Liver (tissue), 9 donors: ENCODE data around the gene GPHA2. TPM values are rescaled to one million over a fixed set of nuclear protein-coding genes. Genes with fewer than 3 reads are reported as not detected.
"Not testable (repeated sequence)": the region's sequence is repeated elsewhere in the genome, so short reads cannot be mapped to it uniquely, and the experiment has no call there.

Source experiments
- DNase-seq: peaks from one replicate; pipeline ENCODE4 v3.0.0-alpha.2; 2017; ENCODE audit warnings: low spot score
- H3K27ac ChIP-seq, 2 donors: one replicate each; pipeline ENCODE4 v1.7.0; 2013; ENCODE audit warnings: inconsistent platforms in 2 of 2, low read length in 2 of 2, control low read depth in 1 of 2, low read depth in 1 of 2, mild to moderate bottlenecking in 1 of 2
- H3K27me3 ChIP-seq, 4 donors: one replicate each; pipeline versions ENCODE4 v1.6.1 to v1.7.0; 2013; ENCODE audit warnings: low read length in 3 of 4, inconsistent platforms in 1 of 4, mild to moderate bottlenecking in 1 of 4, moderate library complexity in 1 of 4; ENCODE audit not compliant: control insufficient read depth in 4 of 4, insufficient read depth in 4 of 4
- H3K36me3 ChIP-seq, 4 donors: one replicate each; pipeline versions ENCODE4 v1.6.1 to v1.7.0; 2013; ENCODE audit warnings: low read length in 3 of 4, mild to moderate bottlenecking in 3 of 4, low read depth in 1 of 4, moderate library complexity in 1 of 4; ENCODE audit not compliant: control insufficient read depth in 4 of 4, insufficient read depth in 3 of 4
- H3K4me1 ChIP-seq, 4 donors: one replicate each; pipeline versions ENCODE4 v1.6.1 to v1.7.0; 2013; ENCODE audit warnings: low read length in 3 of 4, mild to moderate bottlenecking in 3 of 4, moderate library complexity in 1 of 4; ENCODE audit not compliant: control insufficient read depth in 4 of 4, insufficient read depth in 4 of 4
- H3K4me3 ChIP-seq, 3 donors: one replicate each; pipeline versions ENCODE4 v1.6.1 to v1.7.0; 2013; ENCODE audit warnings: low read length in 3 of 3, control low read depth in 1 of 3, low read depth in 1 of 3, mild to moderate bottlenecking in 1 of 3
- H3K9ac ChIP-seq, 2 donors: one replicate each; pipeline ENCODE4 v1.7.0; 2013; ENCODE audit warnings: low read length in 2 of 2, mild to moderate bottlenecking in 2 of 2, moderate library complexity in 2 of 2, control low read depth in 1 of 2, low read depth in 1 of 2
- H3K9me3 ChIP-seq, 4 donors: one replicate each; pipeline versions ENCODE4 v1.6.1 to v1.7.0; 2013; ENCODE audit warnings: low read length in 3 of 4; ENCODE audit not compliant: control insufficient read depth in 4 of 4
- CTCF ChIP-seq: fragments of 150-350 bp; IDR thresholded peaks from 2 replicates; pipeline ENCODE4 v1.5.1; 2017; ENCODE audit warnings: improper control_type of control experiment, low read depth, low read length; ENCODE audit not compliant: missing input control
- EGR1 ChIP-seq, 2 donors: IDR thresholded peaks; 2 replicates each; pipeline ENCODE4 v1.6.1; 2016 to 2018; ENCODE audit warnings: antibody characterized with exemption in 2 of 2, low read depth in 2 of 2
- FOXA1 ChIP-seq: IDR thresholded peaks from 2 replicates; pipeline ENCODE4 v1.6.1; 2016; ENCODE audit warnings: antibody characterized with exemption
- FOXA2 ChIP-seq: IDR thresholded peaks from 2 replicates; pipeline ENCODE4 v1.6.1; 2016; ENCODE audit warnings: antibody characterized with exemption
- GABPA ChIP-seq, 2 donors: IDR thresholded peaks in 1 of 2; conservative IDR thresholded peaks in 1 of 2; 2 replicates each; pipeline ENCODE4 v1.6.1; 2016; ENCODE audit warnings: antibody characterized with exemption in 2 of 2, mild to moderate bottlenecking in 1 of 2, moderate library complexity in 1 of 2
- HNF4A ChIP-seq, 2 donors: conservative IDR thresholded peaks; 2 replicates each; pipeline ENCODE4 v1.6.1; 2016; ENCODE audit warnings: antibody characterized with exemption in 2 of 2, mild to moderate bottlenecking in 2 of 2
- HNF4G ChIP-seq: IDR thresholded peaks from 2 replicates; pipeline ENCODE4 v1.6.1; 2016; ENCODE audit warnings: antibody characterized with exemption
- JUND ChIP-seq, 2 donors: IDR thresholded peaks; 2 replicates each; pipeline ENCODE4 v1.6.1; 2016; ENCODE audit warnings: antibody characterized with exemption in 2 of 2
- MAX ChIP-seq: IDR thresholded peaks from 2 replicates; pipeline ENCODE4 v1.6.1; 2016; ENCODE audit warnings: antibody characterized with exemption
- NR2F2 ChIP-seq: IDR thresholded peaks from 2 replicates; pipeline ENCODE4 v1.6.1; 2016; ENCODE audit warnings: antibody characterized with exemption
- RAD21 ChIP-seq, 2 donors: IDR thresholded peaks; 2 replicates each; pipeline ENCODE4 v1.6.1; 2016; ENCODE audit warnings: antibody characterized with exemption in 2 of 2, mild to moderate bottlenecking in 2 of 2
- REST ChIP-seq: IDR thresholded peaks from 2 replicates; pipeline ENCODE4 v1.6.1; 2016; ENCODE audit warnings: antibody characterized with exemption, mild to moderate bottlenecking
- RXRA ChIP-seq, 2 donors: IDR thresholded peaks; 2 replicates each; pipeline ENCODE4 v1.6.1; 2017 to 2018; ENCODE audit warnings: antibody characterized with exemption in 2 of 2, mild to moderate bottlenecking in 1 of 2
- SP1 ChIP-seq: IDR thresholded peaks from 2 replicates; pipeline ENCODE4 v1.6.1; 2018; ENCODE audit warnings: antibody characterized with exemption, mild to moderate bottlenecking
- TAF1 ChIP-seq: conservative IDR thresholded peaks from 2 replicates; pipeline ENCODE4 v1.6.1; 2016; ENCODE audit warnings: antibody characterized with exemption, mild to moderate bottlenecking
- YY1 ChIP-seq: IDR thresholded peaks from 2 replicates; pipeline ENCODE4 v1.6.1; 2016; ENCODE audit warnings: antibody characterized with exemption, mild to moderate bottlenecking
- WGBS: extraction: QIAGEN DNeasy Blood & Tissue Kit; methylation state at CpG from one replicate; pipeline ENCODE4 v1.1.7; 2013; 5-methylcytosine and 5-hydroxymethylcytosine counted together
- polyA plus RNA-seq, 2 donors: library from polyadenylated mRNA; stranded (reverse) in 1 of 2; unstranded in 1 of 2; fragments of 200-250 nt in 1 of 2; fragments of >200 nt in 1 of 2; fragmentation: Nextera tagmentation in 1 of 2; extraction: Ambion mirVana in 1 of 2; gene quantifications; one replicate each; pipeline versions ENCODE4 v1.2.1 to v1.2.3, GENCODE V29; 2013 to 2015
- total RNA-seq, 2 donors: library from RNA; depleted of rRNA; stranded (reverse); fragments of >200 nt; gene quantifications; one replicate each; pipeline ENCODE4 v1.2.3, GENCODE V29; 2014
- TF ChIP-seq, protein P1 (sequence below): IDR thresholded peaks from 2 replicates; pipeline ENCODE4 v1.6.1; 2016; ENCODE audit warnings: antibody characterized with exemption
- TF ChIP-seq, protein P2 (sequence below): IDR thresholded peaks from 2 replicates; pipeline ENCODE4 v1.6.1; 2016; ENCODE audit warnings: antibody characterized with exemption
- donor health status: healthy.
- donor health status: healthy.
- donor health status: healthy.
- donor health status: healthy.
- donor health status: healthy.

The GPHA2 gene
- total RNA-seq (not detected), polyA plus RNA-seq (not detected)

DNA sequence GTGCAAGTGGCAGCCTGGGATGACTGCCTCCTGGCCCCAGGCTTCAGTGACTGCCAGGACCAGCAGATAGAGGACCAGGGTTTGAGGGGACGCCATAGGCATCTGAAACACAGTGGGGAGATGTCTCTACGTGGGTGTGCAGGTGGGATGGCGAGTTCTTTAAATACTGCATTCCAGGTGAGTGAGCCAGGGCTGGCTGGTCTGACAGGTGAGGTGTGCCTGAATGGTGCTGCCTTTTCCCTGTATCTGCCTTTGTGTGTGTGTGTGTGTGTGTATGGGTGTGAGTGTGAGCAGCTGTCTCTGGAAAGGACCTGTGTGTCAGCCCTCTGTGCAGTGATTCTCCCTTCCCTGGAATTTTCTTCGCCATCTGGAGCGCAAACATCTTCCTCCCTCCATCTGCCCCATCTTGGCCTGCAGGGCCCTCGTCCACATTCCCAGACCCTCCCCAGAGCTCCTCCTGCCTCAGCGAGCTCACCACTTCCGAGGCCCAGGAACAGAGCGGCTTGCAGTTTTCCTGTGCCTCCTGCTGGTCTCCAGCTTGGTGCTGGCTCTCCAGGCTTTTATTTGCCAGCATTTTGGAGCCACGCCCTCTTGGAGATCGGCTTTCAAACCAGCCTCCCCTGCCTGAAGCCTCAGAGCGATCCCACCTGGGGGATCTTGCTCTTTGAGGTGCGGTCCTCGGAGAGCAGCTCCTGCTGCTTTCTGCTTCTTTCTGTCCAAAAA is at the start of gene GPHA2:
TSS of gene GPHA2 (minus strand) at position 535 of the 723 bp plus-strand sequence. CDS start at position 102, 433 bp downstream.
- H3K27me3 ChIP-seq: no peaks in the 10 kb centered on the region
- H3K4me3 ChIP-seq: no peak within 1 kb of the TSS
- no peaks in the 10 kb centered on the region for H3K4me1 ChIP-seq
- no peak within 1 kb of the TSS for H3K9ac ChIP-seq
- DNase-seq: no peak
- peaks cover 5 to 35% (median 13%) of the 10 kb centered on the region in 4 donors for H3K36me3 ChIP-seq
- TF ChIP-seq HNF4A (conservative IDR thresholded peaks at IDR 0.05): no peak
- no peak for TF ChIP-seq EGR1 (IDR thresholded peaks at IDR 0.05; ENCODE audit: low read depth in 2 of 2)
- TF ChIP-seq JUND (IDR thresholded peaks at IDR 0.05): no peak
- TF ChIP-seq MAX: no peak
- TF ChIP-seq REST: no peak
- TF ChIP-seq GABPA (IDR thresholded peaks at IDR 0.05 in 1 of 2, conservative IDR thresholded peaks at IDR 0.05 in 1 of 2): no peak
- TF ChIP-seq RAD21 (IDR thresholded peaks at IDR 0.05): no peak
- TF ChIP-seq RXRA (IDR thresholded peaks at IDR 0.05): no peak
- TF ChIP-seq FOXA1: no peak
- TF ChIP-seq SP1: no peak
- TF ChIP-seq FOXA2: no peak
- TF ChIP-seq CTCF: no peak
- TF ChIP-seq, protein P1, sequence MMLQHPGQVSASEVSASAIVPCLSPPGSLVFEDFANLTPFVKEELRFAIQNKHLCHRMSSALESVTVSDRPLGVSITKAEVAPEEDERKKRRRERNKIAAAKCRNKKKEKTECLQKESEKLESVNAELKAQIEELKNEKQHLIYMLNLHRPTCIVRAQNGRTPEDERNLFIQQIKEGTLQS: no peak
- no peak for TF ChIP-seq NR2F2
- TF ChIP-seq HNF4G: no peak
- TF ChIP-seq YY1: no peak
- no peak for TF ChIP-seq TAF1
- TF ChIP-seq, protein P2, sequence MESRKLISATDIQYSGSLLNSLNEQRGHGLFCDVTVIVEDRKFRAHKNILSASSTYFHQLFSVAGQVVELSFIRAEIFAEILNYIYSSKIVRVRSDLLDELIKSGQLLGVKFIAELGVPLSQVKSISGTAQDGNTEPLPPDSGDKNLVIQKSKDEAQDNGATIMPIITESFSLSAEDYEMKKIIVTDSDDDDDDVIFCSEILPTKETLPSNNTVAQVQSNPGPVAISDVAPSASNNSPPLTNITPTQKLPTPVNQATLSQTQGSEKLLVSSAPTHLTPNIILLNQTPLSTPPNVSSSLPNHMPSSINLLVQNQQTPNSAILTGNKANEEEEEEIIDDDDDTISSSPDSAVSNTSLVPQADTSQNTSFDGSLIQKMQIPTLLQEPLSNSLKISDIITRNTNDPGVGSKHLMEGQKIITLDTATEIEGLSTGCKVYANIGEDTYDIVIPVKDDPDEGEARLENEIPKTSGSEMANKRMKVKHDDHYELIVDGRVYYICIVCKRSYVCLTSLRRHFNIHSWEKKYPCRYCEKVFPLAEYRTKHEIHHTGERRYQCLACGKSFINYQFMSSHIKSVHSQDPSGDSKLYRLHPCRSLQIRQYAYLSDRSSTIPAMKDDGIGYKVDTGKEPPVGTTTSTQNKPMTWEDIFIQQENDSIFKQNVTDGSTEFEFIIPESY: no peak
- H3K9me3 ChIP-seq: no peaks in the 10 kb centered on the region
- 85% methylated on average over 14 of the region's 14 CpGs for WGBS
- no peak within 1 kb of the TSS for H3K27ac ChIP-seq

DNA sequence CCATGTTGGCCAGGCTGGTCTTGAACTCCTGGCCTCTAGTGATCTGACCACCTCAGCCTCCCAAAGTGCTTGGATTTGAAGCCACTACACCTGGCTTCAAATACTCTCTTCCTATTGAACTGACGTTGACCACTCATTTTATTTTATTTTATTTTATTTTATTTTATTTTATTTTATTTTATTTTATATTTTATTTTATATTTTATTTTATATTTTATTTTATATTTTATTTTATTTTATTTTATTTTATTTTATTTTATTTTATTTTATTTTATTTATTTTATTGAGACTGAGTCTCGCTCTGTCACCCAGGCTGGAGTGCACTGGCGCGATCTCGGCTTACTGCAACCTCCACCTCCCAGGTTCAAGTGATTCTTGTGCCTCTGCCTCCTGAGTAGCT is 47.6 kb upstream of the GPHA2 start:
- not testable (repeated sequence) for H3K27ac ChIP-seq, H3K9ac ChIP-seq, H3K4me1 ChIP-seq, H3K27me3 ChIP-seq, DNase-seq, H3K4me3 ChIP-seq, H3K36me3 ChIP-seq, H3K9me3 ChIP-seq
- 79% methylated on average over 5 of the region's 5 CpGs for WGBS
